ENCODE data around the gene LCK.
"Not testable (repeated sequence)": the region's sequence is repeated elsewhere in the genome, so short reads cannot be mapped to it uniquely, and the experiment has no call there.

LCK gene

DNA sequence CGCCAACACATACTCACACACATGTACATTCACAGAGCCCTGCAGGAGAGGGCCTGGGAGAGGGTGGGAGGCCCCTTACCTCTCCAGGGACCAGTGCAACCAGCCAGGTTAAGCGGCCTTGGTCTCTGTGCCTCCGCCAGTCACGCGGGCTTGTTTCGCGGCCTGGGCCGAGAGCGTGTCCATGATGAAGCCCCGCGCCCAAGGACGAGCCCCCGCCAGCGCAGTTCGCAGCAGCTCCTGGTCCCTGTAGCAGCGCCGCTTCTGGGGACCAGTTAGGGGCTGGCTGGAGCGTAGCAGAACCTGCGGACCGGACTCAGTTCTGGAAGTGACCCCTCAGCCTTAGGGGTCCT lies 11.3 kb upstream of the LCK start:
- DNase-seq (ENCODE audit: low read depth in 1 of 2, low spot score in 1 of 2), result no peak

DNA sequence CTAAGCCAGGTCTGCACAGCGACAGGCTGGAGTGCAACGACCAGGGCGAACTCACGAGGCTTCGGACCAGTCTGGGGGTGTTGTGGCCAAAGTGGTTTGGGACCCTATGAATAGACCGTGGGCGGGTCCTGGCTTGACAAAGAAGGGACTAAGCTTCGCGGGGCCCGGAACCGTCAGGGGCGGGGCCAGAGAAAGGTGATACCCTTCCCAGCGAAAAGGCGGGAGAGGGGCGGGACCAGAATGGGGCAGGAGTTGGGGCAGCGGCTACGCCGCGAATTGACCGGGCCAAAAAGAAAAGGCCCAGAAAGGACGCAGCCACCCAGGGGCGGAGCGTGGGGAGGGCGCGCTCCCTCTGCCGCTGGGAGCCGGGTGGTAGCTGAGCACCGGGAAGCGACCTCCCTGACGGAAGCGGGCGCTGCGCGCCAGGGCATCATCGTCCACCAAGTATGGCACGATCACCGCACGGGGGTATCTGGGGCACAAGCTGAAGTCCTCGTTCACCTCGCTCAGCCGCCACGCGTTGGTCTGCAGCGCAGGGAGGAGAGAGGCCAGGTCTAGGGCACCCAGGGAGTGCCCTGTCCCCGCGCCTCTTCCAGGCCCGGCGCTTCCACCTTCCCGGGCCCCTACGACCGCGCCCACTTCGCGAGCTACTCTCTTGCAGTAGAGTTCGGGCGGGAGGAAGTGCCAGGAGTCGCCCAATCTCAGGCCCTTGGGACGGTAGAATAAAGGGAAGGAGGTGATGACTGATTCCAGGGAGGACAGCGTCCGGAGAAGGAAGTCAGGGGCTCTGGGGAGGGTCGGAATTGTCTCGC lies 10.7 kb upstream of the LCK start:
- peak in 1 of 2 donors; percentile 39 for DNase-seq (ENCODE audit: low read depth in 1 of 2, low spot score in 1 of 2)

DNA sequence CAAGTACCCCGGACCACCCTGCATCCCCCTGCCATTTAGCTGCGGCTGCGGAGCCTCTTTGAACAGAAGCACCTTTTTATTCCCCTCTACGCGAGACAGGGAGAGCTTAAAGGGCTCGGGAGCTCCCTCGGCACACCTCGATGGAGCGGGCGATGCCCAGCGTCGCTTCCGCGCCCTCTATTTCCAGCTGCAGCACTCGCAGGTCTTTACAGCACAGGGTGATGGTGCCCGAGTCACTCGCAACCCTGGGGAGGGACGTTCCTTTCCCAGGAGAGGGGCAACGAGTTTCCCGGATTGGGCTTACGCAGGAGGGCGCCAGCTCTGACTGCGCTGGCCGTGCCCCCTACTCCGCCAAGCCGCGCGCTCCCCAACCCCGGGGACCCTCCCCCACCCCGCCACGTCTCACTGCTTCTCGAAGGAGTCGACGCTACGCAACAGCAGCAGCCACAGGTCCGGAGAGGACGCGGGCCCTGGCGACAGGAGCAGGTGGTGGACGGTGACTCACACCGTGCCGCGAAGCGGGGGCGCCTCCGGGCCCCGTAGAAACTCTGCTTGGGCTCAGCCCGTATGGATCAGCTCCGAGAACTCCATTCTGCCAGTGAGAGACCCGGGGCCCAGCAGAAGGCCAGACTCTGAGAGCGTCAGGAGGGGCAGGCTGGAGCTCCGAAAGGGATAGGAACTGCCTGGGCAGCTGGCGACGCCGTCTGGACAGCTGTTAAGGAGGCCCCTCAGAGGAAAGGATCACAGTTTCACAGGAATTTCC lies 9.9 kb upstream of the LCK start:
- no peak for DNase-seq (ENCODE audit: low read depth in 1 of 2, low spot score in 1 of 2)

DNA sequence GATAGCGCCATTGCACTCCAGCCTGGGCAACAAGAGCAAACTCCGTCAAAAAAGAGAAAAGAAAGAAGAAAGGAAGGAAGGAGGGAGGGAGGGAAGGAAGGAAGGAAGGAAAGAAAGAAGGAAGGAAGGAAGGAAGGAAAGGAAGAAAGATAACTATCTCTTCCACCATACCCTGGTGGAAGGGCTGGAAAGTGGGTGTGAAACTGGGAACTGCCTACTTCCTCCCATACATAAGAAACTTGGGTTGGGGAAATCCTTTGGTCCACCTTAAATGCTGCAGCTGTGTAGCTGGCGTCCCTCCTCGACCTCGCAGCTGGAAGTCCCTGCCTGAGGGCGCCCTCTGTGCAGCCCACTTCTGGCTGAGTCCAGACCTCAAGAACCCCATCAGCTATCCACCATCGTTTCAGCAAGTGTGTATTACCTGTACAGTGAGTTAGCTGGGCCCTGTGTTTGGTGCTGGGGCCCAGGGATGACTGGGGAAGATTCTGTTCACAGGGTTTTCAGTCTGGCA lies 8.7 kb upstream of the LCK start:
- no peak for DNase-seq (ENCODE audit: low read depth in 1 of 2, low spot score in 1 of 2)

DNA sequence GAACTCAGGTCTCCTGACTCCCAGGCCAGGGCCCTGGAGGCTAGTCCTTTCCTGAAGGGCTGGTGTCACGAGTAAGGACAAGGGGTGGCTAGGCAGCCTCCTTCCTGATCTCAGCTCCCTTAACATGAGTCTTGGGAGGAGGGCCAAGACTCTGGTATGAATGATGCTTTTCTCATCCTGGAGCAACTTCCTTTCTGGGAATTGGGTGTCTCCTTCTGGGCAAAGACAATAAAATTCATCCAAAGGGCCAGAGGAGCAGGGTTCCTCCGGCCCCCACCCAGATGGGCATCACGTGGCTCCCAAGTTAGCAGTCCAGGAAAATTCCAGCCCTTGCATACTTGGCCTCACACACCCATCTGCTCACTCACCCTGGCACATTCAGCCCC lies 4.2 kb upstream of the LCK start, which contains the start of gene FAM167B:
TSS of gene FAM167B (plus strand) at position 335 of the 386 bp plus-strand sequence. CDS start 200 bp downstream, outside the sequence.
- DNase-seq (ENCODE audit: low read depth in 1 of 2, low spot score in 1 of 2), result no peak

DNA sequence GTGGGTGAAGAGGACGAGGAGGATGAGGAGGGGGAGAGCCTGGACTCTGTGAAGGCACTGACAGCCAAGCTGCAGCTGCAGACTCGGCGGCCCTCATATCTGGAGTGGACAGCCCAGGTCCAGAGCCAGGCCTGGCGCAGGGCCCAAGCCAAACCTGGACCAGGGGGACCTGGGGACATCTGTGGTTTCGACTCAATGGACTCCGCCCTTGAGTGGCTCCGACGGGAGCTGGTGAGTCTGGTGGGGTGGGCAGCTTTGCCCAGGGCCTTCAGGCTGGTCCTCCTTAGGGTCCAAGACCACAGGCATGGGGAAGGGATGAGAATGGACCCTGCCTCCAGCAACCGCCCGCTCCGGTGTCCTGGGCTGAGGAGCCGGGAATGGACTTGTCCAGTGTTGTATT lies 3.6 kb upstream of the LCK start:
- DNase-seq (ENCODE audit: low read depth in 1 of 2, low spot score in 1 of 2), result no peak

DNA sequence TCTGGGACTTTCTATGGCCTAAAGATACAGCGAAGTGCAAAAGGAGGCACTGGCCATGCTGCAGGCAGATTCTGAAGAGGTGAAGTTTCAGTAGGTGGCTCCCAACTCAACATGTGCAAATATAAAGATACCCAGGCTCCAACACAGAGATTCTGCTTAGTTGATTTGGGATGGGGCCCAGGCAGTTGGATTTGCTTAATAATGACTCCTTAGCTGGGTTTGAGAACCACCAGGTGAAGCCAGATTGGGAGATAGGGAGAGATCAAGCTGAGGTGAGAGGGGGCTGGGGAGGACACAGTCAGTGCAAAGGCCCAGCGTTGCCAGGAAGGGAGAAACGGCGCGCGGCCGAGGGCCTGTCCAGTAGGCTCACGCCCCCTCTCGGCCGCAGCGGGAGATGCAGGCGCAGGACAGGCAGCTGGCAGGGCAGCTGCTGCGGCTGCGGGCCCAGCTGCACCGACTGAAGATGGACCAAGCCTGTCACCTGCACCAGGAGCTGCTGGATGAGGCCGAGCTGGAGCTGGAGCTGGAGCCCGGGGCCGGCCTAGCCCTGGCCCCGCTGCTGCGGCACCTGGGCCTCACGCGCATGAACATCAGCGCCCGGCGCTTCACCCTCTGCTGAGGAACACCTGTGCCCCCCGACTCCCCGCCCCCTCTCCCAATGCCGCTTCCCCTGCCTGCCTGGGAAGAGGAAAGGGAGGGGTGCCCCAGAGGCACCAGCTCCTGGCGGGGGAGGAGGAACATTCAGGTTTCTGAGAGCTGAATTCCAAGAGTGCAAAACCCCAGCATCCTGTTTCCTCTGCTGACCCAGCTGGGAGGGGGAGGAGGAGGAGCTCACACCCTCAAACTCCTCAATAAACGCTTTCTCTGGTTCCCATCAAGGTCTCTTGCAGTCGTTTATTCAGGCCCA lies 2.8 kb upstream of the LCK start:
- peak; percentile 50 to 70 for DNase-seq (ENCODE audit: low read depth in 1 of 2, low spot score in 1 of 2)

DNA sequence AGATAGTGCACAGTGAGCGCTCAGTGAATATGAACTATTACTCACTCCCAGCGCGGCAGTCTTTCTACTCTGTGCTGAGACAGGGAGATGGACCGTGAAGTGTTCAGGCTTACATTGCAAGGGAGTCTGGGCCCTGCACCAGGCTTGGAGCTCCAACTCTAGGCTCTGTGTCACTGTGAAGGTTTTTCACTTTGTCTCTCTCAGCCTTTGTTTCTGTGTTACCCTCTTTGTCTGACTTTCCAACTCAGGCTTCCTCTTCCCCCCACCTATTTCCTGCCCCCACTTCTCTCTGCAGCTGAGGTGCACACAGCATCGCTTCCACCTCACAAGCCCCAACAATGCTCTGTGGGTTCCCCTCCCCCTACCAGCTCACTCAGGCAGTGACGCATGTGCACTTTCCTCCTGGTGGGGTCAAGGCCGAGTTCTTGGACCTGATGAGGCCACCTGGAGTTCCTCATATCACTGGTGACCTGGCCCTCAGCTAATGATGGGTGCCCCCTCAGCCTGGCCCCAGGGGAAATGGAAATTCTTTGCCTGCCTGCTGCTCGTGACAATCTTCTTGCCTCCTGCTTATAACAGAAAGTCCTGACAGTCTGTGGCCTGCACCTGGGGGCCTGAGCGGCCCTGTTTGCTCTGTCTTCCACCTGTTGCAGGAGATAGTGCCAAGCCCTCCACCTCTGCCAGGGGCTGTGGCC lies 1.1 kb upstream of the LCK start:
- peak; percentile 47 to 72 for DNase-seq (ENCODE audit: low read depth in 1 of 2, low spot score in 1 of 2)

DNA sequence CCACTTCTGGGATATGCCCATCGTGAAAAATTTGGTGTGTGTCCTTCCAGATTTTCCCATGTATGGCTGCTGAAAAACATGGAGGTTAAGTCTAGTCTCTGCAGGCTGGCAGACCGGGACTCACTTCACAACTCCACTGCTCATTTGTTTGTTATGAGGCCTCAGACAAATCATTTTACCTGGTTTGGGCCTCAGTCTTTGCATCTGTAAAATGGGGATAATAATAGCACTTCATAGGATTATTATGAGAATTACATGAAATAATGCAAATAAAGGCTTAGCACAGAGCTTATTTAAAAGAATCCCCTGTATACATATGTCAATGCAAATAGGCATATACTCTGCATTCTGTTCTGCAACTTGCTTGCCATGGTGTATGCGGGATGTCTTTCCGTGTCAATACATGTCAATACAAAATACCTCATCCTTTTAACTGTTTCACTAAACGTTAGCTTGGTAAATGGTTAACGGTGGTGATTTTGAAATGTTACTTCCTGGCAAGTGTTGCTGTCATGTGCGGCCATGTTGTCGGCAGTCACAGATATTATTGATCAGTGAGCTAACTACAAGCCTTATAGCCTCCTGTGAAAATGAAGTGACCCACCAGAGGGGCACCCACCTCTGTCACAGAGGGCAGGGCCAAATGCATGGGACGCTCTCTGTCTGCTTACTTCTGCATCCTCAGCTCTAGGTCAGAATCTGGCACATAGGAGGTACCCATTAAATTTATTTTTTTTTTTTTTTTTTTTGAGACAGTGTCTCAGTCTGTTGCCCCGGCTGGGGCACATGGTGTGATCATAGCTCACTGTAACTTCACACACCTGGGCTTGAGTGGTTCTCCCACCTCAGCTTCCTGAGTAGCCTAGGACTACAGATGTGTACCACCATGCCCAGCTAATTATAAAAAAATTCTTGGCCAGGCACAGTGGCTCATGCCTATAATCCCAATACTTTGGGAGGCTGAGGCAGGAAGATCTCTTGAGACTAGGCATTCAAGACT lies 4.3 kb downstream of the LCK start:
- no peak for DNase-seq (ENCODE audit: low read depth in 1 of 2, low spot score in 1 of 2)

DNA sequence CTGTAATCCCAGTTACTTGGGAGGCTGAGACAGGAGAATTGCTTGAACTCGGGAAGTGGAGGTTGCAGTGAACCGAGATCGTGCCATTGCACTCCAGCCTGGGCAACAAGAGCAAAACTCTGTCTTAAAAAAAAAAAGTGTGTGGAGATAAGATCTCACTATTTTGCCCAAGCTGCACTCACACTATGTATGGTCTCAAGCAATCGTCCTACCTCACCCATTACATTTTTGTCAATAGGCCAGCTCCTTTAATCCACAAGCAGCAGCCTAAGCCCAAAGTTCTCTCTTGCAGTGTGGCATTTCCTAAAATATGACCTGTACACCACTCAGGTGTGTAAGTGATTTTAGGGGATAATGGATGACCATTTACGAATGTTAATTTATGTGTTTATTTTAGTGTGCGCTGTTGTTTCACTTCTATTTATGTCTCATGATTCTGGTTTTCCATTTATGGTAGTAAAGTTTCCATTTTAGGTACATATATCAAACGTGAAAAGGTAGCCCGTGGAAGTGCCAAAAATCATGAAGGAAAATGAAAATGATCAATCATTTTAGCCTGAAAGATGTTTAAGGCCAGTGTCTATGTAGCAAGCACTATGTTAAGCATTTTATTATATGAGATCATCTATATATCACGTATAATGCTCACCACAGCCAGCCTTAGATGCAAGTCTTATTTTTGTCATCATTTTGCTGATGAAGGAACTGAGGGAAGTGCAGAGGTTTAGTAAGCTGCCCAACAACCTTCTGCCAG lies 5.6 kb downstream of the LCK start:
- no peak for DNase-seq (ENCODE audit: low read depth in 1 of 2, low spot score in 1 of 2)

DNA sequence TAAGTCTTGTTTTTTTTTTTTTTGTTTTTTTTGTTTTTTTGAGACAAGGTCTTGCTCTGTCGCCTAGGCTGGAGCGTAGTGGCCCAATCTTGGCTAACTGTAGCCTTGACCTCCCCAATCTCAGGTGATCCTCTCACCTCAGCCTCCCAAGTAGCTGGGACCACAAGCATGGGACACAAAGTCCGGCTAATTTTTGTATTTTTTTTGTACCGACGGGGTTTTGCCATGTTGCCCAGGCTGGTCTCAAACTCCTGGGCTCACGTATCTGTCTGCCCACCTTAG lies 6.1 kb downstream of the LCK start:
- no peak for DNase-seq (ENCODE audit: low read depth in 1 of 2, low spot score in 1 of 2)

DNA sequence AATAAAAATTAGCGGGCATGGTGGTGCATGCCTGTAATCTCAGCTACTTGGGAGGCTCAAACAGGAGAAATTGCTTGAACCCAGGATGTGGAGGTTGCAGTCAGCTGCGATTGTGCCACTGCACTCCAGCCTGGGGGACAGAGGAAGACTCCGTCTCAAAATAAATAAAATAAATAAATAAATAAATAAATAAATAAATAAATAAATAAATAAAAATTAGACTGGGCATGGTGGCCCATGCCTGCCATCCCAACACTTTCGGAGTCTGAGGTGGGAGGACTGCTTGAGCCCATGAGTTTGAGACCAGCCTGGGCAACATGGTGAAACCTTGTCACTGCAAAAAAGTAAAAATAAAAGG lies 12.2 kb downstream of the LCK start:
- not testable (repeated sequence) for DNase-seq (ENCODE audit: low read depth in 1 of 2, low spot score in 1 of 2)

DNA sequence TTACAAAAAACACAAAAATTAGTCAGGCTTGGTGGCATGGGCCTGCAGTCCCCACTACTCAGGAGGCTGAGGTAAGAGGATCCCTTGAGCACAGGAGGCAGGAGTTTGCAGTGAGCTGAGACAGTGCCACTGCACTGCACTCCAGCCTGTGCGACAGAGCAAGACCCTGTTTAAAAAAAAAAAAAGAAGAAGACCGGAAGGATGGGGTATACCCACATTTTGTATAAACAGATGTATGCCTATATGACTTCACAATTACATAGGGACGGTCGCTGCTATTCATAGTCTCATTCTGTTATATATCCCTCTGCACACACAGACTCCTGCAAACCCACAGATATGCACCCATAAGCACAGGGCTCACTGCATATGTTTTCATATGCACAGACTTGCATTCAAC lies 12.7 kb downstream of the LCK start:
- DNase-seq (ENCODE audit: low read depth in 1 of 2, low spot score in 1 of 2), result no peak

DNA sequence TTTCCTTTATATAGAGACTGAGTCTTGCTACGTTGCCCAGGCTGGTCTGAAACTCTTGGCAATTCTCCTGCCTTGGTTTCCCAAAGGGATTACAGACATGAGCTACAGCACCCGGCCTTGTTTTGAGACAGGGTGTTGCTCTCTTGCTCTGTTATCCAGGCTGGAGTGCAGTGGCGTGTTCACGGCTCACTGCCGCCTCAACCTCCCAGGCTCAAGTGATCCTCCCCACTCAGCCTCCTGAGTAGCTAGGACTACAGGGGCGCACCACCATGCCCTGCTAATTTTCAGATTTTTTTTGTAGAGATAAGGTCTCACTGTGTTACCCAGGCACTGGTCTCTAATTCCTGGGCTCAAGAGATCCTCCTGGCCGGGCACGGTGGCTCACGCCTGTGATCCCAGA lies 14.8 kb downstream of the LCK start:
- no peak for DNase-seq (ENCODE audit: low read depth in 1 of 2, low spot score in 1 of 2)

DNA sequence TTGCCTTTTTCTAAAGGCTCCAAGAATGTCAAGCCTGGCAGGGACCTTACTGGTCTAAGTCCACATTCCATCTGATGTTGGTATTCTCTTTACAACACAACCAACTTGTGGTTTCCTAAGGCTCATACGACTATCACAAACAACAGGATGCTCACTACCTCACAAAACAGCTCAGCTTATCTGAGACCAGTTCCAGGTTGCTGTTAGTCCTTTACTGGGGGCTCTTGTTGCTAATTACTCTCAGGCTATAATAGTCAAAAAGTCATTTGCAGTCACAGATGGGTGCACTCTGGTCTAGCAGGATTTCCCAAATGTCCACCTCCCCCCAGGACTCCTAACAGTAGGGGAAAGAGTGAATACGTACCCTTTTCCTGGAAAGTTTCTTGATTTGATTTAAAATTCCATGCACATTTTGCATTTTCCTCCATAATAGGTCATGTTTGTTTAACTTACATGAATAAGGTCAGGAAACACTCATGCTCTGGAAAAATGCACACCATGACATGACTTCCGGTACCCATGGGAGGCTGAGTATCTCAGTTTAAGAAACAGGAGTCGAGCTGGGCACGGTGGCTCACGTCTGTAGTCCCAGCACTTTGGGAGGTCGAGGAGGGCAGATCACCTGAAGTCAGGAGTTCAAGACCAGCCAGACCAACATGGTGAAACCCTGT lies 16.0 kb downstream of the LCK start:
- no peak for DNase-seq (ENCODE audit: low read depth in 1 of 2, low spot score in 1 of 2)

DNA sequence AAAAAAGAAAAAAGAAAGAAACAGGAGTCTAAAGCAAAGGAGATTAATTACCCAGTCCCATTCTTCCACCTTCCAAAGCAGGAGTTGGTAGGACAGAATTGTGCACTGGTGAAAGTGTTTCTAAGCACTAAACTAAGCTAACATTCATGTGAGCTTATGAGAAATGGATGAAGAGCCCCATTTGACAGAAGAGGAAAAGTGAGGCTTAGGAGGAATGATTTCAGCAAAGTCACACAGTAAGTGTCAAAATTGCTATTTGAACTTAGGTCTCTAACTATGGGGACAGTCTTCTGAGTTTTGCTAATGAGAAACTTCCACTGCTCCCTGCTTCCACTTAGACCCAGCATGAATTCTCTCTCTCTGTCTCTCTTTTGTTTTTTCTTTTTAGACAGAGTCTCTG lies 18.7 kb downstream of the LCK start:
- DNase-seq (ENCODE audit: low read depth in 1 of 2, low spot score in 1 of 2), result no peak

DNA sequence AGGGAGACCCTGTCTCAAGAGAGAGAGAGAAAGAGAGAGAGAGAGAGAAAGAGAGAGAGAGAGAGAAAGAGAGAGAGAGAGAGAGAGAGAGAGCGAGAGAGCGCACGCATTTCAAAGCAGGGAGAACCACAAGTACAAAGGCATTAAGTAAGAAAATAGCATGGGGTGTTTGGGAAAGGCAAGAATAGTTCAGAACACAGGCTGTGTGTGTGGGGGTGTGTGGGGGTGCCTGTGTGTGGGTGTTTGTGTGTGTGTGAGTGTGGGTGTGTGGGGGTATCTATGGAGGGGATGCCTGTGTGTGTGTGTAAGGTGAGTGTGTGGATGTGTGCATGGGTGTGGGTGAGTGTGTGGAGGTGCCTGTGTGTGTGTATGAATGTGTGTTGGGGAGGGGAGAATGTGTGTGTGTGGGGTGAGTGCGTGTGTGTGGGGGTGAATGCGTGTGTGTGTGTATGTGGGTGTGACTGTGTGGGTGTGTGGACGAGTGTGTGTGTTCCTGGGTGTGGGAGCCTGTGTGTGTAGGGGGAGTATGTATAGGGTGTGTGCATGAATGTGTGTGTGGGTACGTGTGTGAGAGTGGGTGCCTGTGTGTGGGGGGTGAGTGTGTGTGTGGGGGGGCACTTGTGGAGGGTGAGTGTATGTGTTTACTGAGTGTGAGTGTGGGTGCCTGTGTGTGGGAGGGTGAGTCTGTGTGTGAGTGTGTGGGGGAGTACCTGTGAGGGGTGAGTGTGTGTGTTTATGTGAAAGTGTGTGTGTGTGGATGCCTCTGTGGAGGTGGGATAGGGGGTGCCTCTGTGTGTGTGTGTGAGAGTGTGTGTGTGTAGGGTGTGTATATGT lies 21.7 kb downstream of the LCK start:
- no peak for DNase-seq (ENCODE audit: low read depth in 1 of 2, low spot score in 1 of 2)

All from stimulated activated CD4-positive, alpha-beta T cell treated with anti-CD3 and anti-CD28 coated beads, Interleukin-15, amount 100 ng/mL, for 1 hour (primary cell).